HUES6 (cell line): ENCODE data around the gene IGFBP5.
A peak's percentile ranks its signal among the peaks of the same experiment; 100 is the strongest.

Experiments
- H3K27ac ChIP-seq: 2 replicates; pipeline ENCODE4 v1.7.0; 2013; ENCODE audit warnings: low read depth, mild to moderate bottlenecking, low read length, inconsistent platforms
- H3K27me3 ChIP-seq: 2 replicates; pipeline ENCODE4 v1.6.1; 2013; ENCODE audit warnings: low read length; ENCODE audit not compliant: control insufficient read depth, insufficient read depth
- H3K36me3 ChIP-seq: 2 replicates; pipeline ENCODE4 v1.6.1; 2013; ENCODE audit warnings: low read length; ENCODE audit not compliant: control insufficient read depth, insufficient read depth
- H3K4me1 ChIP-seq: 2 replicates; pipeline ENCODE4 v1.6.1; 2013; ENCODE audit warnings: low read length; ENCODE audit not compliant: control insufficient read depth, insufficient read depth
- H3K4me3 ChIP-seq: 2 replicates; pipeline ENCODE4 v1.5.1; 2013; ENCODE audit warnings: low read depth, low read length
- H3K9ac ChIP-seq: one replicate; pipeline ENCODE4 v1.6.1; 2013; ENCODE audit warnings: mild to moderate bottlenecking, low read length
- H3K9me3 ChIP-seq: 2 replicates; pipeline ENCODE4 v1.6.1; 2013; ENCODE audit warnings: low read depth, low read length; ENCODE audit not compliant: control insufficient read depth, insufficient read depth

The IGFBP5 gene

DNA sequence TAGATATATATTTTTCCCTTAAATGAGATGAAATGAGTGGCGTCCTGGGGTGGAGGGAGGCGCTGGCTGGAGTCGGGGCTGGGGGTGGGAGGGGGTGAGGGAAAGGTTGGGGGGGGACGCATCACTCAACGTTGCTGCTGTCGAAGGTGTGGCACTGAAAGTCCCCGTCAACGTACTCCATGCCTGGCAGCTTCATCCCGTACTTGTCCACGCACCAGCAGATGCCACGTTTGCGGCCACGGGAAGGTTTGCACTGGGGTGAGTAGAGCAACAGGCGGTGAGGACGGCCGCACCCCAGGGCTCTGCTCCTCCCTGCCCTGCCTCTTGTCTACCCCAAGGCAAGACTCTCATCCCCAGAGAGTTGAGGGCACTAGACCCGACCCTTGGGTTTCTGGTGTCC is 18.7 kb downstream of the IGFBP5 start:
- Histone ChIP-seq H3K27ac (no peak overlapping the region), H3K9ac (no peak overlapping the region), H3K36me3 (no peaks in the 10 kb centered on the region), H3K4me3 (no peak overlapping the region), H3K4me1 (peaks cover 16% of the 10 kb centered on the region), H3K27me3 (no peaks in the 10 kb centered on the region; the same call in 1 of the 2 replicates), H3K9me3 (no peaks in the 10 kb centered on the region)

DNA sequence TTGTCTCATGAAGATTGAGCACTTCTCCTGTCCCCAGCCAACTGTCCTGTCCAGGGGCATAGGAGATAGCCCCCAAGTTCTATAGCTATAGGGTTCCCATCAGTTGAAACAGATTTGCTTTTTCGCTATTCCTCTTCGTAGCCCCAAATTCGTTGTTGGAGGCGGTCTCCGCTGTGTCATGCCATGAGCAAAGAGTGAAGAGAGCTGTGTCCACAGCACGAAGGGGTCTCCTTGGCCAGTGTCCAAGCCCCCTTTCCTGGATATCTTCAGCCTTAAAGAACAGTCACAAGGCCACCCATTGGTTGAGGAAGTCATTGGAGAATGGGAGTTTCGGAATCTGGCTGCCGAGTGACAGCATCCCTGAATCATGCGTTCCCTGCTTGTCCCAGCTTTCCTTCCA is 21.0 kb downstream of the IGFBP5 start:
- Histone ChIP-seq H3K4me3 (no peak overlapping the region), H3K9me3 (no peaks in the 10 kb centered on the region), H3K36me3 (no peaks in the 10 kb centered on the region), H3K27me3 (no peaks in the 10 kb centered on the region; the same call in 1 of the 2 replicates), H3K27ac (no peak overlapping the region), H3K9ac (no peak overlapping the region), H3K4me1 (peaks cover 6% of the 10 kb centered on the region)

DNA sequence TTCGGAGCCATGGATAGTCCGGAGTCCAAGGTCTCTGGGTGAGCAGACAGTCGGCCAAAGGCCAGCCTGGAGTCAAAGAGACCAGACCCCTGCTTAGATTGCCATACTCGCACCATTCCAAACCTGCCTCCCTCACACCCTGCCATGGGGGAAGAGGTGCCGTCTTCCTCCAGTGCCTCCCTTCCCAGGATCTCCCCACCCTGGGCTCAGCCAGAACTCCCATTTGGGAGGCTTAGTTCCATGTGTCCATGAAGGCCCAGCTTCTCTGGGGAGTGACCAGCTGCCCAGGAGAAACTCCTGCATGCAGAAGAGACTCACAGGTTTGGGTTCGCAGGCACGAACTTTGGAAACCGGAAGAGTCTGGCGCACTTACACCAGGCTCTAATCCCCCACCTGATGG is 21.7 kb downstream of the IGFBP5 start:
- no peak overlapping the region for H3K9ac ChIP-seq
- H3K4me1 ChIP-seq: no peaks in the 10 kb centered on the region
- H3K27me3 ChIP-seq: no peaks in the 10 kb centered on the region; the same call in 1 of the 2 replicates
- no peaks in the 10 kb centered on the region for H3K9me3 ChIP-seq
- no peaks in the 10 kb centered on the region for H3K36me3 ChIP-seq
- no peak overlapping the region for H3K4me3 ChIP-seq
- H3K27ac ChIP-seq: no peak overlapping the region

DNA sequence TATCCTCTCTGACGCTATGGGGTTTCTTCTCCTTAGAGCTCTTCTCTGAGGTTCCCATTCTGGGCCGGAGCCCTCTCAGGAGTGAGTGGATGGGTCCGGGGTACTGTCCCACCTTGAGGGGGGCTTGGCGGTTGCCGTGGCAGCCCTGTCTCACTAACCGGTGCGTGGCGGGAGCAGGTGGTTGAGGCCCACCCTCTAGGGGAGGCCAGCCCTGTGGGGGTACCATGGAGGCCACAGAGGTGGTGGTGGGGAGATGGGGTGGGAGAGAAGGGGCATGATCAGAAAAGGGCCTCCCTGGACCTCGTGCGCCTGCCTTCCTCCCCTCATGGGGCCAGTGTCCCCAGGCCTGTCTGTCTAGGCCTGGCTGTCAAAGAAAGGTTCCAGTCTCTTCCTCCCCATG is 22.3 kb downstream of the IGFBP5 start:
- Histone ChIP-seq H3K9me3 (no peaks in the 10 kb centered on the region), H3K4me1 (no peaks in the 10 kb centered on the region), H3K27ac (no peak overlapping the region), H3K27me3 (no peaks in the 10 kb centered on the region; the same call in 1 of the 2 replicates), H3K4me3 (no peak overlapping the region), H3K9ac (no peak overlapping the region), H3K36me3 (no peaks in the 10 kb centered on the region)

DNA sequence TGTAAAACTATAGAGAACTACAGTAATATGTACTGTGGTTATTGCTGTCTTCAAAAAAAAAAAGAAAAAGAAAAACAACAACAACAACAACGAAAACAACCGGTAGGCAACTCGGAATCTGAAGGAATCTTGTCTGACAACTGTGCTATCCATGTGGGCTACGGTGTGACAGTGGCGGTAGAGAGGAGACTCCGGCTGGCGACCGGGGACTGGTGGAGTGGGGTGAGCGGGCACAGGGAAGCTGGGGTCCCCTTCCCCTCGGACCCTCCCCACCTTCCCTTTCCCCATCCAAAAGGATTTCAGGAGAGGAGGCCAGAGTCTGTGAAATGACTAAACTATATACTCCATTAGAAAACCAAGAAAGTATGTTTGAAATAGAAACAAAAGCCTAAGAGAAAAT is 22.9 kb downstream of the IGFBP5 start:
- no peaks in the 10 kb centered on the region for H3K36me3 ChIP-seq

DNA sequence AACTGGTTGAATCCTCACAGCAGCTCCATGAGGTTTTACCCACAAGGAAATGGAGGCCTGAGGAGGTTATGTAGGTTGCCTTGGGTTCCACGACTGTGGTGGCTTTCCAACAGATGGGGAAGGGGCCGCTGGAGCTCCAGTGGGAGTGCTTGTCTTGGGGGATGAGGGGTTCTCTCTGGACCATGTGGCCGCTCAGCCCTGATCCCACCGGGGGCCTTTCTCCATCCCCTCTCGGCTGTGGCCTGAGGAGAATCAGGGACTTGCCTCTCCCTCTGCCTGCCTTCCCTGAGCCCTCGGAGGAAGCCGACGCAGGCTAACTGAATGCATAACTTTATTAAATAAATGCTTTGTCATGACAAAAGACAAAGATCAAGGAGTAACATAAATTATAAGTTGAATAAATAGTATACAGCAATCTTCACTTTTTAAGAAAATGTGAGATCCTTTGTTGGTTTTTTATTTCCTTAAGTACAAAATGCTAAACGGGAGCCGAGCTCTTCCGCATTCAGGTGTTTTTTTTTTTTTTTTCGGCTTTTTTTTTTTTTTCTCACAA is 23.5 kb downstream of the IGFBP5 start:
- Histone ChIP-seq H3K9ac (no peak overlapping the region), H3K36me3 (no peaks in the 10 kb centered on the region), H3K4me1 (no peaks in the 10 kb centered on the region), H3K27ac (no peak overlapping the region), H3K27me3 (no peaks in the 10 kb centered on the region; the same call in 1 of the 2 replicates), H3K4me3 (no peak overlapping the region), H3K9me3 (no peaks in the 10 kb centered on the region)

More for the DNA sequence above, 22.9 kb downstream of the IGFBP5 start:
- no peak overlapping the region for H3K27ac ChIP-seq
- no peaks in the 10 kb centered on the region for H3K9me3 ChIP-seq
- no peaks in the 10 kb centered on the region for H3K4me1 ChIP-seq
- no peak overlapping the region for H3K4me3 ChIP-seq
- H3K9ac ChIP-seq: no peak overlapping the region
- H3K27me3 ChIP-seq: no peaks in the 10 kb centered on the region; the same call in 1 of the 2 replicates

DNA sequence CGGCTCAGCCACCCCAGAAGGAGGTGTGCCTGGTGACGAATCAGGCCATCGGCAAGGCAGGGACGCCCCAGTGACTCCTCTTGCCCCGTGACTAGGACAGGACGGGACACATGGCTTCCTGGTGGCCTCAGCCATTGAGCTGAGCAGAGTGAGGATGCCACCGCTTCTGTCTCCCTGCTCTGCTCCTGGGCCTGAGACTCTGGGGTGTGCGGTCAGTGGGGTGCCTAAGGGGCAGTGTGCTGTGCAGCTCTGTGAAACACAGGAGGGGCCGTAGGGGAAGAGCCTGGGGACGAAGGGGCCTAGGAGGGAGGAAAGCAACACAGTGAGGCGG is 24.3 kb downstream of the IGFBP5 start:
- no peak overlapping the region for H3K27ac ChIP-seq
- H3K9me3 ChIP-seq: no peaks in the 10 kb centered on the region
- H3K4me1 ChIP-seq: peaks cover 2% of the 10 kb centered on the region; the same call in 1 of the 2 replicates
- no peak overlapping the region for H3K4me3 ChIP-seq
- no peaks in the 10 kb centered on the region for H3K27me3 ChIP-seq
- H3K36me3 ChIP-seq: no peaks in the 10 kb centered on the region
- no peak overlapping the region for H3K9ac ChIP-seq

DNA sequence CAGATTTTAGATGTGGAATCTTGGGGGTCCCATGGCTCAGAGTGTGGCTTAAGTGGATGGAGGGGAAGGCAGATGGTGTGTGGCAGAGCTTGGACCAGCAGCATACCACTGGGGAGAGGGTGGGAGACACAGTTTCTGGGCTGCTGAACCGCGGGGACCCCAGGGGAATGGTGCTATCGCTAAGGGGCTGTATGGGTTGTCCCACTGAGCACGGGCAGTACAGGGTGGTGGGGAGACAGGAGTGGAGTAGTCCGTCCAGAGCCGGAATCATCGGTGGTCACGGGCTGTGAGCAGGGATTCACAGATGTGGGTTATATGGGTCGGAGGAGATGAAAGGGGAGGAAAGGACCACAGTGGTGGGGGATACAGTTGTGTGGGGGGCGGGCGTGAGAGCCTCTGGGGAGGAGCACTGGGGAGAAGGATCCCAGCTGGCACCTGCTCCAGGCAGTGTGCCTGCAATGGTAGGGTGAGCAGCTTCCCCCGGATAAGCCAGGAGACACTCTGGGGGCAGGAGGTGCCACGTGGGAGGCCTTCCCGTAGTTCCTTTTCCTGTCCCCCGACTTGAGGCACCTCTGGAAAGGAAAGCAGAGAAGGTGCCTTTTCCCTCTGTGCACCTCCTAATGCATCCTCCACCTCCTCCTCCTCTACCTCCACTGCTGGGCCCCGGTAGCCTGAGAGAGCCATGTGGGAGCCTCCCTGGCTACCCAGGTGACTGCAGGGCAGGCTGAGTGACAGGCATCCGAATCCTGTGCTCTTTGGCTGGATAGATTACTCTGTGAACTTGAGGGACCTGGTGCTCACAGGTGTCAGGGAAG is 24.9 kb downstream of the IGFBP5 start:
- H3K36me3 ChIP-seq: no peaks in the 10 kb centered on the region
- no peak overlapping the region for H3K9ac ChIP-seq
- H3K27ac ChIP-seq: no peak overlapping the region
- no peaks in the 10 kb centered on the region for H3K9me3 ChIP-seq
- no peaks in the 10 kb centered on the region for H3K27me3 ChIP-seq
- H3K4me1 ChIP-seq: peaks cover 8% of the 10 kb centered on the region
- H3K4me3 ChIP-seq: no peak overlapping the region

DNA sequence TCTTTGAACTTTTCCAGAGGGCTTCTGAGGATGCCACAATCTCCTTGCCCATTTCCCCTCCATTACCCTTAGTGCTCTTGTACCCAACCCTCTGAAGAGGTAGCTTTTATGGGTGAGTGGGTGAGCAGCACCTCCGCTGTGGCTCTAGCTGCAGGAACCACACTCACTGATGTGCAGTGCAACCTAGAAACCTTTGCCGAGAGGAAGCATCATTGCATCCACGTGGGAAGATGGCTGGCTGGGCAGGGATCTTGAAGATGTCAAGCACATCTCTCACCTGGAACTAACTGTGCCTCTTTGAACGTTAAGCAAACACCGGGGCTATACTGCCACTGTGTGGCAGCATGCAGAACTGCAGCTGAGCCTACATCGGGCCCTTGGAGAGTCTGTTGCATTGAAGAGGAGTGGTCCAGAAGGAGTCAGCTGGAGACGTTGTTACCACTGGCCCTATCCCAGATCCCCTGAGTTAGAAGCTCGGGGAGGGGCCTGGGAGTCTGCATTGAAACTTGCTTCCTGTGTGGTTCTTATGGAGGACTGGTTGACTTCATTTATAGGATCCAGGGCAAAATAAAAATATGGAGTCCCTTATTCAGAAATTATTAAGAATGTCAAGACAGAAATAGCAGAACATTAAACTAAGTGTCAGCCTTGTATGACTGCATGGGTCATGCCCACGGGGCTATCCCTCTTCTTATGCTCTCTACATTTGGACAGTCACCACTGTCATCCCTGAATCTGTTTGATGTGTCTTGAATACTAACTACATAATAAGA is 28.7 kb downstream of the IGFBP5 start:
- Histone ChIP-seq H3K4me1 (peaks cover 18% of the 10 kb centered on the region), H3K9ac (no peak overlapping the region), H3K27ac (no peak overlapping the region), H3K36me3 (peaks cover 13% of the 10 kb centered on the region), H3K9me3 (no peaks in the 10 kb centered on the region), H3K27me3 (no peaks in the 10 kb centered on the region), H3K4me3 (no peak overlapping the region)

DNA sequence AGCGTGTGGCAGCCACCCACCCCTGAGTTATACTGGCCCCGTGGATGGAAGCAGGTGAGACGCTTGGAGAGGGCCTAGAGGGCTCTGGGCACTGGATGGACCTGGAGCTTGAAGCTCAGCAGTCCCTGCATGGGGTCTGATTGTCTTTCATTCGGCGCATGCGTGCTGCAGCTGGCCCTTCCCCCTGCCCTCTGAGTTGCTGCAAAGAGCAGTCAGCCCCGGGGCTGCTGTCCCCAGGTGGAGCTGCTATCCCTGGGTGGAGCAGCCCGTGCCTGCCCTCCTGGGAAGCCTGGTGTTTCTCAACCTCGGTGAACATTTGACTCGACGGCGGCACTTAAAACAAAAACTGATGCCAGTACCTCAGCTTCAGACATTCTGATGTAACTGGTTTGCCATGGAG is 29.6 kb downstream of the IGFBP5 start:
- Histone ChIP-seq H3K27me3 (no peaks in the 10 kb centered on the region), H3K27ac (no peak overlapping the region), H3K36me3 (peaks cover 22% of the 10 kb centered on the region), H3K9ac (peak overlapping the region; percentile 6), H3K4me3 (no peak overlapping the region), H3K4me1 (peaks cover 18% of the 10 kb centered on the region), H3K9me3 (no peaks in the 10 kb centered on the region)

DNA sequence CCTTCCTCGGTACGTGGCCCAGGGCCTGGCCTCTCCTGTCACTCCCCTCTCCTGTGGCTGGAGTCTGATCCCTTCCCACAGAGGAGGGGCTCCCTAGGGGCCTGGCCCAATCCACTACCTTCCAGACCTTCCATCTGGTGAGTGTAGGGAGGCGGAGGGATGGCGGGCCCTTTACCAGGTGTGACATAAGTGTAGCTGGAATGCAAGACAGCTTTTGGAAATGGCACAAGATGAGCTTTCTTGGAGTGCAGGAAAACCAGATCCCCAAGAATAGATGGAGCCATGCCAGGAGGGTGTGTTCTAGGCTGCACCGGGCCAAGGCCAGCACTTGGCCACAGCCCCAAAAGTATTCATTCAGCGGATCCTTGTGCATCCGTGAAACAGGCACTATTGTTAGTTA is 30.1 kb downstream of the IGFBP5 start:
- Histone ChIP-seq H3K27ac (no peak overlapping the region), H3K4me3 (no peak overlapping the region), H3K36me3 (peaks cover 26% of the 10 kb centered on the region), H3K4me1 (peaks cover 18% of the 10 kb centered on the region), H3K9me3 (no peaks in the 10 kb centered on the region), H3K27me3 (no peaks in the 10 kb centered on the region), H3K9ac (peak overlapping the region; percentile 6)
